GM10266 (cell line): ENCODE results near the gene COQ4.

Experiments
- DNase-seq: peaks from one replicate; pipeline ENCODE4 v3.0.0; 2012; ENCODE audit errors: extremely low spot score
- CTCF ChIP-seq: IDR thresholded peaks from 2 replicates; pipeline ENCODE4 v1.5.1; 2012; ENCODE audit warnings: mild to moderate bottlenecking, low read depth; ENCODE audit not compliant: control insufficient read depth, insufficient read depth; ENCODE audit errors: missing control alignments

Gene COQ4

GRCh38 chr9:128344931-128345605 lies 22.4 kb downstream of the COQ4 start:
- no peak for TF ChIP-seq CTCF
- DNase-seq = no peak

GRCh38 chr9:128349125-128349524 lies 26.5 kb downstream of the COQ4 start:
- TF ChIP-seq CTCF = no peak
- DNase-seq = no peak

GRCh38 chr9:128349772-128350171 lies 27.1 kb downstream of the COQ4 start:
- TF ChIP-seq CTCF = no peak

GRCh38 chr9:128355451-128355850 lies 32.8 kb downstream of the COQ4 start:
- no peak for DNase-seq
- no peak for TF ChIP-seq CTCF

More at GRCh38 chr9:128349772-128350171, 27.1 kb downstream of the COQ4 start:
- no peak for DNase-seq

GRCh38 chr9:128358090-128358489 lies 35.5 kb downstream of the COQ4 start:
- no peak for TF ChIP-seq CTCF
- DNase-seq = no peak

- no peak for TF ChIP-seq CTCF
- no peak for DNase-seq
These were observed 36.2 kb downstream of the COQ4 start for GRCh38 chr9:128358861-128359260.

- TF ChIP-seq CTCF = no peak
- no peak for DNase-seq
These were observed 38.2 kb downstream of the COQ4 start for GRCh38 chr9:128360826-128361225.
